ENCODE measurements around the gene AAK1. TPM values are rescaled to one million over a fixed set of nuclear protein-coding genes. Genes with fewer than 3 reads are reported as not detected.
A peak's percentile ranks its signal among the peaks of the same experiment; 100 is the strongest.

The AAK1 gene
- total RNA-seq, 2 donors from 2014 or later = 44.6 to 60.0 TPM

- ATAC-seq (no peak), DNase-seq (no peak)
- TF ChIP-seq POLR2A (IDR thresholded peaks at IDR 0.05) (no peak), CTCF (IDR thresholded peaks at IDR 0.05) (no peak)
- no peak overlapping the region for H3K27ac ChIP-seq
- H3K4me1 ChIP-seq = no peaks in the 10 kb centered on the region
- no peaks in the 10 kb centered on the region for H3K27me3 ChIP-seq
- intact Hi-C loops (cut with DNase I) = no loop called here
- H3K9me3 ChIP-seq = no peaks in the 10 kb centered on the region
- peaks cover 0 to 7% of the 10 kb centered on the region in 2 donors for H3K36me3 ChIP-seq (replicated peaks in 1 of 2; ENCODE audit: insufficient read depth in 1 of 2, low read depth in 2 of 2)
- no peak overlapping the region for H3K4me3 ChIP-seq
Measured at GRCh38 chr2:69539549-69539908, 104.0 kb downstream of the AAK1 start.

- no peak overlapping the region for H3K27ac ChIP-seq
- 87 to 90% methylated on average over 7 of the region's 7 CpGs for WGBS, 2 donors
- no peaks in the 10 kb centered on the region for H3K27me3 ChIP-seq
- no peak for DNase-seq
- no peaks in the 10 kb centered on the region for H3K4me1 ChIP-seq
- H3K36me3 ChIP-seq (replicated peaks in 1 of 2; ENCODE audit: insufficient read depth in 1 of 2, low read depth in 2 of 2) = peaks cover 0 to 7% of the 10 kb centered on the region in 2 donors
- TF ChIP-seq CTCF (IDR thresholded peaks at IDR 0.05) (no peak), POLR2A (IDR thresholded peaks at IDR 0.05) (no peak)
- no peaks in the 10 kb centered on the region for H3K9me3 ChIP-seq
- ATAC-seq = peak; percentile 21
- intact Hi-C loops (cut with DNase I) = no loop called here
- H3K4me3 ChIP-seq = no peak overlapping the region
Measured at GRCh38 chr2:69538872-69539548, 104.5 kb downstream of the AAK1 start.

GRCh38 chr2:69538249-69538648 is 105.3 kb downstream of the AAK1 start:
- TF ChIP-seq POLR2A (IDR thresholded peaks at IDR 0.05) (no peak), CTCF (IDR thresholded peaks at IDR 0.05) (no peak)
- Histone ChIP-seq H3K27ac (no peak overlapping the region), H3K9me3 (no peaks in the 10 kb centered on the region), H3K36me3 (replicated peaks in 1 of 2; ENCODE audit: insufficient read depth in 1 of 2, low read depth in 2 of 2) (peaks cover 0 to 7% of the 10 kb centered on the region in 2 donors), H3K4me3 (no peak overlapping the region), H3K4me1 (no peaks in the 10 kb centered on the region), H3K27me3 (no peaks in the 10 kb centered on the region)
- intact Hi-C loops (cut with DNase I) = no loop called here
- WGBS, 2 donors = 98% methylated on average over 4 of the region's 4 CpGs
- ATAC-seq (no peak), DNase-seq (no peak)

GRCh38 chr2:69535817-69536241 is 107.7 kb downstream of the AAK1 start:
- Histone ChIP-seq H3K27ac (no peak overlapping the region), H3K36me3 (replicated peaks in 1 of 2; ENCODE audit: insufficient read depth in 1 of 2, low read depth in 2 of 2) (peaks cover 0 to 7% of the 10 kb centered on the region in 2 donors), H3K4me1 (no peaks in the 10 kb centered on the region), H3K9me3 (no peaks in the 10 kb centered on the region), H3K4me3 (no peak overlapping the region), H3K27me3 (no peaks in the 10 kb centered on the region)
- intact Hi-C loops (cut with DNase I) = no loop called here
- peak in 1 of 4 donors; percentile 4 for DNase-seq
- no peak for TF ChIP-seq POLR2A (IDR thresholded peaks at IDR 0.05)
- TF ChIP-seq CTCF (IDR thresholded peaks at IDR 0.05) = no peak
- no peak for ATAC-seq
- WGBS, 2 donors = 64 to 78% methylated on average over 5 of the region's 5 CpGs

- Histone ChIP-seq H3K9me3 (no peaks in the 10 kb centered on the region), H3K27me3 (no peaks in the 10 kb centered on the region), H3K4me3 (no peak overlapping the region), H3K36me3 (replicated peaks in 1 of 2; ENCODE audit: insufficient read depth in 1 of 2, low read depth in 2 of 2) (peaks cover 0 to 12% of the 10 kb centered on the region in 2 donors), H3K27ac (no peak overlapping the region), H3K4me1 (no peaks in the 10 kb centered on the region)
- ATAC-seq (no peak), DNase-seq (no peak)
- intact Hi-C loops (cut with DNase I) = no loop called here
- WGBS, 2 donors = 84 to 87% methylated on average over 7 of the region's 7 CpGs
- no peak for TF ChIP-seq POLR2A (IDR thresholded peaks at IDR 0.05)
- no peak for TF ChIP-seq CTCF (IDR thresholded peaks at IDR 0.05)
Measured at GRCh38 chr2:69531186-69531585, 112.4 kb downstream of the AAK1 start.

Data from body of pancreas (tissue), 4 donors.